T-helper 9 cell (primary cell): ENCODE results near the gene ABTB2.
A peak's percentile ranks its signal among the peaks of the same experiment; 100 is the strongest.
"Not testable (repeated sequence)": the region's sequence is repeated elsewhere in the genome, so short reads cannot be mapped to it uniquely, and the experiment has no call there.

Experiments used
- DNase-seq: peaks from one replicate; pipeline ENCODE4 v3.0.0-alpha.2; 2020

The ABTB2 gene

DNA sequence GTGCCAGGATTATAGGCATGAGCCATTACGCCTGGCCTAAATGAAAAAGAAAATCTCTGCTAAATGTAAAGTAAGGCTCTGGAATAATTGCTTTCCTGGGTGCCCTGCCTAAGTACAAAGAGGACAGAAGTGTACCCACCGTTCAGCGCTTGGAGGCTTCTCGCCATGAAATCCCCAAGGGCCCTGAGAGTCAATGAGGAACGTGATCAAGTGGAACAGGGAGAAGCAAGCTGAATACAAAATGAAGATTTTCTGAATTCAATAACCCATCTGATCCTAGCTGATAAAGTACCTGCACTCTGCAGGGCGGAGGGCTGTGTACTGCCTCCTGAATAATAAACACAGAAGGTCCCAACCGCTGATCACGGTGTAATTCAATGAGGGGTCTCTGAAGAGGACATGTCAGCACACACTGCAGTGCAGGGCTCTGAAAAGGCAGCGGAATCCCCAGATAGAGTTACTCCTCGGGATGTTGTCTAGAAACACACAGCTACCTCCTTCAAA, 97.7 kb downstream of the ABTB2 start:
- no peak for DNase-seq

GRCh38 chr11:34259087-34259486, 98.7 kb downstream of the ABTB2 start:
- DNase-seq, result no peak

- no peak for DNase-seq
These were observed 101.2 kb downstream of the ABTB2 start for GRCh38 chr11:34256626-34257025.

DNA sequence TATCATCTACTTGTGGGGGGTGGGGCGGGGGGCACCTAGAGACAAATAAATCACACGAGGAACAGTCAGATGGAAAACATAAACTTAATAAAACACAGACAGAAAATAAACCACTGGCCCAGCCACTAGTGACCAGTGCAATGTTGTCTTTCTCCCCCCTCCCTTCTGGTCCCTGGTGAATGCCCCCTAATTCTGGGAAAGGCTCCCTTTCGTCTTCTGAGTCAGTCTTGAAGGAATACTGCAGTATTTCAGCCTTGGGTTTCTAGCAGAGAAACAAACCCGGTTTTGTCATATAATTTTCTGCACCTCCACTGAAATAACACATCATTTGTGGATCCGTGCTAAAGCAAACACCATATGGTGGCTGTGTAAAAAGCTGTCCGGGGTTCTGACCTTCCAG, 101.7 kb downstream of the ABTB2 start:
- DNase-seq, result no peak

DNA sequence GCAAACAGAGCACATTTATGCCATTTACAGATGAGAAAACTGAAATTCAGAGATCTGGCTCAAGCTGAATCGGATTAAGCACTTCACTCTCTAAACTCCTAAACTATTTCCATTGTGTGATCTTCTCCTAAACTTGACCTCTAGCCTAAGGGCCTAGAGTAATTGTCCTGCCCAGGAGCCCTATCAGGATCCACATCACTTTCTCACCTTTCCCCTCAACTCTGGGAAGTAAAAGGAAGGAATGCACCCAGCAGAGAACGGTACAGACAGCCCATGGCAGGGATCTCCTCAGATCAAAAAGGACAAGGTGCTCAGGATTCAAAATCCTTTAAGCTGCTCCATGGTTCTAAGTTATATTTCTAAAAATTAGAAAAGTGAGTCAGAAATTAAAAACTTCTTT, 102.7 kb downstream of the ABTB2 start:
- DNase-seq, result no peak

GRCh38 chr11:34254011-34254410, 103.8 kb downstream of the ABTB2 start:
- no peak for DNase-seq

- no peak for DNase-seq
These were observed 105.2 kb downstream of the ABTB2 start for GRCh38 chr11:34252651-34253050.

GRCh38 chr11:34252015-34252414, 105.8 kb downstream of the ABTB2 start:
- DNase-seq, result no peak

DNA sequence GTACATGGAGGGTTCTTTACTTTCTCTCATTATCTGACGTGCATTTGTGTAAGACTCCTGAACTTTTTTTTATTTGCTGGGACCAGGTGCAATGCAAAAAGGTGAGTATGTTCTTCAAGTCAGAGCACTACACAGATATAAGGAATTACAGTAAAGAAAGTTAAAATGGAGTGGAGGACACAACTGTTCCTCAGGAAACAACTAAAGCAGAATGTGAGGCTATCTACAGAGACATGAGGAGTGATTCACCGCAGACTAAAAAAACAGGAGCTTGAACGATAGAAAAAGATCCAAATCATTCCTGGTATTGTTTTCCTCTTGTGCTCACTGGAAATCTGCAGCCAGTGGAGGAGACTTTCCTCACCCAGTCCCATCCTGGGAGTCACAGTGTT, 106.2 kb downstream of the ABTB2 start:
- DNase-seq, result no peak

GRCh38 chr11:34250732-34251588, 106.8 kb downstream of the ABTB2 start:
- DNase-seq, result peak; percentile 45

DNA sequence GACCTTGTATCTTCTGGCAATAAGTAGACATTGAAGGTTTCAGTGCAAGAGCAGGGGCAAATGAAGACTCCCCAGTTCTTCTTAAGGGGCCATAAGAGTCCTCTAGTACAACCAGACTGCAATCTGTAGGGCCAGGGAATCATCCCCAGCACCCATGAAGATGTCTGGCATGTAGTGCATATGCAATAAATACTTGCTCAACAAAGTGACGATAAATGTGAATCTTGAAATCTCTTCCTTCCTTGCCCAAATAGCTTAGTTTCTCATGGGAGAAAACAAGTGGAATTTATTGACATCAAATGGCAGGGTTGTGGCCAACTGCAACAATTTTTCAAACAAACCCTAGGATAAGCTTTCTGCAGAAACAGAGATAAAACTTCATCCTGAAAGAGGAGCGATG, 107.6 kb downstream of the ABTB2 start:
- no peak for DNase-seq

GRCh38 chr11:34249439-34249838, 108.4 kb downstream of the ABTB2 start:
- DNase-seq, result no peak

GRCh38 chr11:34246511-34246910, 111.3 kb downstream of the ABTB2 start:
- not testable (repeated sequence) for DNase-seq

DNA sequence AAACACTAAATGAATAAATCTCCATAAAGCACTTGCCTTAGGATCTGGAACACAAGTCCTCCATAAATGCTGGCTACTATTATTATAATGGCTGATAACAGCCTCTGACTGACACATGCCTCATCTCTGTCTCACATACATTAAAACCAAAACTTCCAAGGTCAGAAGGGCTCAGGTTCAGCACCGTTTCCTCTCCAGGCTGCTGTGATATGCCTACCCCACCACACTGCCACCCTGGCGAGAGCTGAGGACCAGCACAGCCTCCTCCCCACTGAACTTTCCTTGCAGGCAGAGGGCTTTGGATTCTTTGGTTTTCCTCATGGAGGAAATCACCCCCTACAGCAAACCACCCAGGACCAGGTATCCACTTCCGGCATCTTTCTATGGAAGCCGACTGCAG, 112.8 kb downstream of the ABTB2 start:
- no peak for DNase-seq

- DNase-seq, result no peak
These were observed 114.0 kb downstream of the ABTB2 start for GRCh38 chr11:34243600-34244464.

DNA sequence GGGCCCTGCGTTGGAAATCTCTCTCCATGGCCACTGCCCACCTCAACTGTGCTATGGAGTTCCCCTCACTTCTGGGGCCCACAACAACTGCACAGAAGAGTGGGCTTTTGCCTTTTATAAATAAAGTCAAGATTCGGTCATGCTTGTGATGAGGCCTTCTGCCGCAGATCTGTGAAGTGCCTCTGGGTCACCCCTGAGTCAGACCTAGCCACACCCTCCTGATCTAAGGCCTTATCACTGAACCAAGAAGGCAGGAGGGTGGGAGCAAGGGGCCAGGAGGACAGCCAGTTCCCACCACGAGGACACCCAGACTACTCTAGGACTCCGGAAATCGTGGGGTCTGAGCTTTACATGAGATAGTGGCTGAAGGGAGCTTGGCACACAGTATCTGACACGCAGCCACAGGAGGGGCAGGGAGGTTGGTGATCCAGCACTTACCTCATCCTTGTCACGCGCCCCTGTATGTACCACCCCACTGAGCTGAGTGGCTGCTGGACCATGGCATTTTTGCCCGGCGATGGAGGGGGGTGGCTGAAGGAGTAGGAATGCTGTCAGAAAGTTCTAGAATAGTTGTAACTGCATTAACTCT, 115.7 kb downstream of the ABTB2 start:
- DNase-seq, result no peak

DNA sequence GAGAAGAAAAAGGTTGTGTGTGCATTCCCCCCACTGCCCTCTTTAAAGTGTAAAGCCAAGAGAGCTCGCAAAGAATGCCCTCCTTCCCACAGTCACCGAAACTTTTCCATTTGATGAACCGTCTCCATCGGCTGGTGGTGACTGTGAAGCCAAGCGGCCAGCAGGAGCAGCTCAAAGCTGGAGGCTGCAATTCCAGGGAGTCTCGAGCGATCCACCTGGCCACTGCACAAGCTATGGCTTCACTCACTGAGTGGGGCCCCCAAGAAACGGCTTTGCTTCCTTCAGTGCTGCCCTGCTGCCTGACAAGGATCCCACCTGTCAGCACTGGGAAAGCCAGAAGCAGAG, 117.7 kb downstream of the ABTB2 start:
- no peak for DNase-seq

DNA sequence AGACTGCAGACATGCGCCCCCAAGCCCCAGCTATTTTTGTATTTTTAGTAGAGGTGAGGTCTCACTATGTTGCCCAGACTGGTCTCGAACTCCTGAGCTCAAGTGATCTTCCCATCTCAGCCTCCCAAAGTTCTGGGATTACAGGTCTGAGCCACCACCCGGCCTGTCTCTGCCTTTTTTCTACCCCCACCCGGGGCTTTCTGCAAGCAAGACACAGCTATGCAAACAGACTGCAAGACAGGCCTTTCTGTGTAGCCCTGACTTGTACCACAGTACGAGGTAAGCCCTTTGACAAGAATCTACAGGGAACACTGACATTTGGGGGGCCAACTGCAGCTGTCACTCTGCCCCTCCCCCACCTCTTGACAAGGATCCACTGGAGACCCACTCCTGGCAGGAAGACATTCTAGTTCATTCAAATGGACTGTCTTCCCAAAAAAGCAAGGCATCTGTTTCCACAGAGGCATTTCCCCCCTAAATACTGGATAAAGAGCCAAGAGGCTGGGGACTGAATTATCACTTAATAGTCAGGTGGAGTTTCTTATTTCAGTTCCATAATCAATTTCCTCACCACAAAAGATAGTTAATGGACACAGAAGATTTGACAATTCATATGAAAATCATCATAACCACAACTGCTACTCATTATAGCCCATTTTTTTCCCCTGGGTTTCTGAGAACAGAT, 118.2 kb downstream of the ABTB2 start:
- no peak for DNase-seq

DNA sequence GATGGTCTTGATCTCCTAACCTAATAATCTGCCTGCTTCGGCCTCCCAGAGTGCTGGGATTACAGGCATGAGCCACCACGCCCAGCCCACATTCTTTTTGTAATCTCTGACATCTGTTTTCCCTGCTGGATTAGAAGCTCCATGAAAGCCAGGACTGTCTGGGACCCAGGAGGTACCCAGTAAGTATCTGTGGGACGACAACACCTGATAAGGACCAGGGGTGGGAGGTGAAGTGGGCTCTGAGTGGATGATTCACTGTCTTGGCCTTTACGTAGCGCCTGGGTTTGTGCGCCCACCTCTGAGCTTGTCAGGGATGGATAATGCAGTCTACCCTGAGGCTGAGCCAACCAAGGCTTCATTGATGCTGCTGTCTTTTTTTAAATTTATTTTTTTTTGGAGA, 118.8 kb downstream of the ABTB2 start:
- no peak for DNase-seq

GRCh38 chr11:34238533-34238932, 119.3 kb downstream of the ABTB2 start:
- no peak for DNase-seq

GRCh38 chr11:34236572-34236971, 121.2 kb downstream of the ABTB2 start:
- DNase-seq, result no peak

DNA sequence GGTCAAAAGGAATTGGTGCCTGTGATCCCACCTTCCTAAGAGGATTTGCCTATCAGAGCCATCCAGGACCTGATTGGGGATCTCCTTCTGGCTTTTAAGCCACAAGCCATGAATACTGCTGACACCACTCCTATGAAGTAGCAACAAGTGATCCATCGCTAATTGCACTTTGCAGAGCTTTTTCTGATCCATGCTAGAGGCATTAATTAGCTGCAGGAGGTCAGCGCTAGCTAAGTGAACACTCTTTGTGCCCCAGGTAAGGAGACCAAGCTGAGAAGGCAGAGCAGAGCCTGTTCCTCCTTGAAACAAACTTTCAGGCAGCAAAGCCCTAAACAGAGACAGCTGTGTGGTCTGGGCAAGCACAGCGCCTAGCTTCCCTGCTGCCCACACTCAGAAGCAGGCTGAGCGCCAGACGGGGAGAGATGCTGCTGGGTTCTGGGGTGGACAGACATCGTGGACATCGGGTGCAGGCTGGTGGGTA, 122.2 kb downstream of the ABTB2 start:
- DNase-seq, result no peak

GRCh38 chr11:34235189-34235588, 122.6 kb downstream of the ABTB2 start:
- no peak for DNase-seq
